T-helper 2 cell treated with Interferon-gamma antibody and Interleukin-4, amounts not matched to agents 100 ng/mL and 5 ng/mL, for 36 hours (primary cell): Measurements from ENCODE around the gene PAQR5. TPM values are rescaled to one million over a fixed set of nuclear protein-coding genes. Genes with fewer than 3 reads are reported as not detected.

Experiments
- intact Hi-C: fragments of 100-400 bp; cut with micrococcal nuclease; formaldehyde crosslinking; loops from one replicate; pipeline ENCODE4 v1.15.1; 2023
- total RNA-seq: library from RNA; stranded (reverse); gene quantifications from 2 replicates; pipeline ENCODE4 v1.2.3, GENCODE V29; 2022

PAQR5 gene
- total RNA-seq, 1 donor from 2014 or later = not detected

GRCh38 chr15:69456208-69457166 is 157.8 kb downstream of the PAQR5 start:
- intact Hi-C loops = no loop called here

Other genes starting within 250 kb of the PAQR5 start
- gene GLCE, start 138.3 kb upstream of the PAQR5 start, total RNA-seq = 2.5 and 3.0 TPM in 2 replicates
- 55.3 and 59.9 TPM in 2 replicates for gene KIF23, start 115.4 kb downstream of the PAQR5 start, total RNA-seq
- 1,734 and 1,740 TPM in 2 replicates for gene RPLP1, start 153.9 kb downstream of the PAQR5 start, total RNA-seq